Panc1 (cell line): ENCODE results near the gene OMD. TPM values are rescaled to one million over a fixed set of nuclear protein-coding genes. Genes with fewer than 3 reads are reported as not detected.

ENCODE experiments used
- ATAC-seq: fragments of 200-7000 bp; cut with Tn5 transposase; 2 replicates; pipeline ENCODE4 v1.9.1; 2020; ENCODE audit warnings: mild to moderate bottlenecking, moderate library complexity
- BruUV-seq: library from RNA; stranded (reverse); fragments of 400-500 nt; replicated peaks from 2 replicates; lab custom pipeline; 2021; lab: Mats Ljungman, UMichigan
- CTCF ChIA-PET: fragments of 300-600 bp; sonication (Branson Sonifier 250); formaldehyde crosslinking; loops from one replicate; lab custom pipeline; 2022; ENCODE audit warnings: antibody characterized with exemption; lab: Charles Lee
- POLR2A ChIA-PET: fragments of 300-600 bp; sonication (Branson Sonifier 250); formaldehyde crosslinking; loops from one replicate; lab custom pipeline; 2022; ENCODE audit warnings: antibody characterized with exemption; lab: Charles Lee
- DNase-seq: peaks from one replicate; pipeline ENCODE4 v3.0.0-alpha.2; 2010; ENCODE audit warnings: low read depth, low spot score
- H3K27ac ChIP-seq: 2 replicates; pipeline ENCODE4 v1.5.1; 2011; ENCODE audit warnings: mild to moderate bottlenecking, low read length, inconsistent platforms
- H3K27me3 ChIP-seq: fragments of 200-500 bp; sonication (Bioruptor generic); 2 replicates; pipeline ENCODE4 v1.6.0; 2014; ENCODE audit warnings: low read length, inconsistent platforms; ENCODE audit not compliant: control insufficient read depth, insufficient read depth
- H3K36me3 ChIP-seq: fragments of 200-500 bp; sonication (Bioruptor generic); 2 replicates; pipeline ENCODE4 v1.5.1; 2014; ENCODE audit warnings: inconsistent platforms, mild to moderate bottlenecking, low read length, moderate library complexity; ENCODE audit not compliant: control insufficient read depth, insufficient read depth
- H3K4me1 ChIP-seq: 2 replicates; pipeline ENCODE4 v1.5.1; 2011; ENCODE audit warnings: inconsistent platforms, mild to moderate bottlenecking, low read length, moderate library complexity; ENCODE audit not compliant: control insufficient read depth, insufficient read depth
- H3K4me3 ChIP-seq, 2 experiments: 2 replicates each; pipeline ENCODE4 v1.5.1; 2011 to 2012; ENCODE audit warnings: low read depth in 2 of 2, low read length in 2 of 2, mild to moderate bottlenecking in 2 of 2, inconsistent platforms in 1 of 2, moderate library complexity in 1 of 2
- H3K9me3 ChIP-seq: fragments of 200-500 bp; sonication (Bioruptor generic); 2 replicates; pipeline ENCODE4 v1.5.1; 2014; ENCODE audit warnings: low read depth, mild to moderate bottlenecking, inconsistent platforms, low read length, moderate library complexity; ENCODE audit not compliant: control insufficient read depth, insufficient read depth
- CTCF ChIP-seq: fragments of 450-650 bp; IDR thresholded peaks from 2 replicates; pipeline ENCODE4 v1.5.1; 2017; ENCODE audit warnings: mild to moderate bottlenecking
- POLR2AphosphoS5 ChIP-seq: IDR thresholded peaks from 2 replicates; pipeline ENCODE4 v1.6.1; 2012; ENCODE audit warnings: mild to moderate bottlenecking, low read depth, low read length, moderate library complexity
- SIN3A ChIP-seq: IDR thresholded peaks from 2 replicates; pipeline ENCODE4 v1.6.1; 2012; ENCODE audit warnings: low read depth, mild to moderate bottlenecking, low read length, moderate library complexity, borderline replicate concordance; ENCODE audit not compliant: insufficient read depth
- TCF7L2 ChIP-seq: IDR thresholded peaks from 2 replicates; pipeline ENCODE4 v1.6.1; 2011; ENCODE audit warnings: mild to moderate bottlenecking, low read depth, low read length, inconsistent platforms
- in situ Hi-C: cut with HindIII; loops from 2 replicates; pipeline ENCODE4 v1.10.0; 2016; ENCODE audit warnings: low sequenced_read_pairs, low pct_unique_long_range_greater_than_20kb
- intact Hi-C: fragments of 100-400 bp; cut with micrococcal nuclease; formaldehyde crosslinking; loops from one replicate; pipeline ENCODE4 v1.10.0; 2022; ENCODE audit not compliant: unreplicated experiment
- total RNA-seq: library from RNA; stranded (reverse); gene quantifications from one replicate; pipeline ENCODE4 v1.2.1, GENCODE V29; 2021; ENCODE audit not compliant: unreplicated experiment
- TF ChIP-seq, protein P1 (sequence below), 2 experiments: IDR thresholded peaks; 2 replicates each; pipeline ENCODE4 v1.6.1; 2011 to 2012; ENCODE audit warnings: low read depth in 2 of 2, control low read depth in 1 of 2, low read length in 1 of 2, mild to moderate bottlenecking in 1 of 2, moderate library complexity in 1 of 2; ENCODE audit not compliant: insufficient read depth in 1 of 2

OMD gene
- total RNA-seq, 1 experiment from 2014 or later: not detected

DNA sequence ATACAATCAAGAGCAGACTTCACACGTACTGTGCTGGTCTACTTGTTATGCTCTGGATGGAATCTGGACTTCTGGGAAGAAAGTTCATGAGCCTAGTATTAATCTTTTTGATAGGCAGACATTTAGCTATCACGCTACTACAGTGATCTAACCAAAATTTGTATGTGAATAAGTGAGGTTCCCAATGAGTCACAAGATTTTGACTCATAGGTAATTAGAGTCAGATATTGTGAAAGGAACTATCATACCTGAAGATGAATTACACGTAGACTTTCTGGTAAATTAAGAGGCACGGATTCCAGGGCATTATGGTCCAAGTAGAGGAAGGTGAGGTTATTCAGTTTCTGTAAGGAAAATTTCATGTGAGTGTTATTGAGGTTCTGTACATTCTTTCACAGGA lies 38.3 kb downstream of the OMD start:
- ATAC-seq (no peak), DNase-seq (no peak)
- Histone ChIP-seq H3K36me3 (no peaks in the 10 kb centered on the region), H3K4me1 (no peaks in the 10 kb centered on the region), H3K9me3 (no peaks in the 10 kb centered on the region), H3K27ac (no peak overlapping the region), H3K4me3 (no peak overlapping the region), H3K27me3 (no peaks in the 10 kb centered on the region)
- CTCF ChIA-PET: no interaction called here
- in situ Hi-C loops: no loop called here
- POLR2A ChIA-PET: no interaction called here
- BruUV-seq: no TSS peak
- TF ChIP-seq POLR2AphosphoS5 (no peak), CTCF (no peak), TCF7L2 (no peak), SIN3A (no peak)
- TF ChIP-seq, protein P1, sequence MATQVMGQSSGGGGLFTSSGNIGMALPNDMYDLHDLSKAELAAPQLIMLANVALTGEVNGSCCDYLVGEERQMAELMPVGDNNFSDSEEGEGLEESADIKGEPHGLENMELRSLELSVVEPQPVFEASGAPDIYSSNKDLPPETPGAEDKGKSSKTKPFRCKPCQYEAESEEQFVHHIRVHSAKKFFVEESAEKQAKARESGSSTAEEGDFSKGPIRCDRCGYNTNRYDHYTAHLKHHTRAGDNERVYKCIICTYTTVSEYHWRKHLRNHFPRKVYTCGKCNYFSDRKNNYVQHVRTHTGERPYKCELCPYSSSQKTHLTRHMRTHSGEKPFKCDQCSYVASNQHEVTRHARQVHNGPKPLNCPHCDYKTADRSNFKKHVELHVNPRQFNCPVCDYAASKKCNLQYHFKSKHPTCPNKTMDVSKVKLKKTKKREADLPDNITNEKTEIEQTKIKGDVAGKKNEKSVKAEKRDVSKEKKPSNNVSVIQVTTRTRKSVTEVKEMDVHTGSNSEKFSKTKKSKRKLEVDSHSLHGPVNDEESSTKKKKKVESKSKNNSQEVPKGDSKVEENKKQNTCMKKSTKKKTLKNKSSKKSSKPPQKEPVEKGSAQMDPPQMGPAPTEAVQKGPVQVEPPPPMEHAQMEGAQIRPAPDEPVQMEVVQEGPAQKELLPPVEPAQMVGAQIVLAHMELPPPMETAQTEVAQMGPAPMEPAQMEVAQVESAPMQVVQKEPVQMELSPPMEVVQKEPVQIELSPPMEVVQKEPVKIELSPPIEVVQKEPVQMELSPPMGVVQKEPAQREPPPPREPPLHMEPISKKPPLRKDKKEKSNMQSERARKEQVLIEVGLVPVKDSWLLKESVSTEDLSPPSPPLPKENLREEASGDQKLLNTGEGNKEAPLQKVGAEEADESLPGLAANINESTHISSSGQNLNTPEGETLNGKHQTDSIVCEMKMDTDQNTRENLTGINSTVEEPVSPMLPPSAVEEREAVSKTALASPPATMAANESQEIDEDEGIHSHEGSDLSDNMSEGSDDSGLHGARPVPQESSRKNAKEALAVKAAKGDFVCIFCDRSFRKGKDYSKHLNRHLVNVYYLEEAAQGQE (IDR thresholded peaks at IDR 0.05; ENCODE audit: insufficient read depth in 1 of 2, low read depth in 2 of 2, low read length in 1 of 2): no peak
- intact Hi-C loops: no loop called here

DNA sequence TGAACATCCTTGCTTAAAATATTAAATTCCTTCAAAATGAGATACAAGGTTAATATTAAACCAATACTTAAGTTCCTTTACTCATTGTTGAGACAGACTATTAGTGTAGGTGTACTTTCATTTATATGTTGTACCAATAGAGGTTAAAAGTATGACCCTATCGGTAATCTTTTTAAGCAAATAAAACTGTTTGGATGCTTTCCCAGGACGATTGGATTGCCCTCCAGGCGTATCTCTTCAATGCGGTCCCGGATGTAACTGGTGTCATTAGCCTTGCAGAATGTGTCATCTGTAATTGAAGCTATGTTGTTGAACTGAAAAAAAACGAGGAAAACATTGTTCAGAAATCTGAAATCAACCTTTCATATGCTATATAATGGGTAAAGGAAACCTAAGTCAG lies 38.8 kb downstream of the OMD start:
- POLR2A ChIA-PET: no interaction called here
- Histone ChIP-seq H3K27ac (no peak overlapping the region), H3K36me3 (no peaks in the 10 kb centered on the region), H3K4me3 (no peak overlapping the region), H3K4me1 (no peaks in the 10 kb centered on the region), H3K27me3 (no peaks in the 10 kb centered on the region), H3K9me3 (no peaks in the 10 kb centered on the region)
- in situ Hi-C loops (no loop called here), intact Hi-C loops (no loop called here)
- CTCF ChIA-PET: no interaction called here
- ATAC-seq: no peak
- TF ChIP-seq CTCF (no peak), TCF7L2 (no peak), POLR2AphosphoS5 (no peak), SIN3A (no peak)
- TF ChIP-seq, protein P1 (IDR thresholded peaks at IDR 0.05; ENCODE audit: insufficient read depth in 1 of 2, low read depth in 2 of 2, low read length in 1 of 2): no peak
- no peak for DNase-seq
- no TSS peak for BruUV-seq
